HepG2 (cell line): ENCODE measurements around the gene CRKL. TPM values are rescaled to one million over a fixed set of nuclear protein-coding genes. Genes with fewer than 3 reads are reported as not detected.

Experiments
- ARNT2 ChIP-seq: sonication (generic); formaldehyde crosslinking; IDR thresholded peaks from 2 replicates; pipeline ENCODE4 v1.8.0; 2022; ENCODE audit warnings: mild to moderate bottlenecking, low read depth, missing genetic modification reagents, moderate library complexity
- KDM5A ChIP-seq: fragments of 200-600 bp; sonication (generic); IDR thresholded peaks from 2 replicates; pipeline ENCODE4 v1.7.0; 2018; ENCODE audit warnings: antibody characterized with exemption, mild to moderate bottlenecking, low read length, borderline replicate concordance
- NFE2L1 ChIP-seq: sonication (generic); formaldehyde crosslinking; IDR thresholded peaks from 2 replicates; pipeline ENCODE4 v1.4.0; 2020; ENCODE audit warnings: missing genetic modification reagents, mild to moderate bottlenecking, borderline replicate concordance
- PHF20 ChIP-seq: sonication (generic); formaldehyde crosslinking; IDR thresholded peaks from 2 replicates; pipeline ENCODE4 v1.5.0; 2020; ENCODE audit warnings: mild to moderate bottlenecking, missing genetic modification reagents
- RXRB ChIP-seq: IDR thresholded peaks from 2 replicates; pipeline ENCODE4 v1.6.1; 2016; ENCODE audit warnings: borderline replicate concordance, missing genetic modification reagents, missing compliant biosample characterization
- SNRNP70 ChIP-seq: fragments of 200-400 bp; formaldehyde crosslinking; IDR thresholded peaks from 2 replicates; pipeline ENCODE4 v1.6.1; 2017; ENCODE audit warnings: mild to moderate bottlenecking, low read depth, low read length, moderate library complexity
- SP140L ChIP-seq: sonication (generic); formaldehyde crosslinking; IDR thresholded peaks from 2 replicates; pipeline ENCODE4 v1.4.0; 2020; ENCODE audit warnings: missing genetic modification reagents, borderline replicate concordance
- TEAD3 ChIP-seq: optimal IDR thresholded peaks from 2 replicates; pipeline ENCODE3; 2016; ENCODE audit warnings: borderline replicate concordance
- TOPORS ChIP-seq: sonication (generic); formaldehyde crosslinking; IDR thresholded peaks from 2 replicates; pipeline ENCODE4 v1.8.0; 2023; ENCODE audit warnings: mild to moderate bottlenecking, missing genetic modification reagents
- ZBTB42 ChIP-seq: sonication (generic); formaldehyde crosslinking; IDR thresholded peaks from 2 replicates; pipeline ENCODE4 v1.5.0; 2020; ENCODE audit warnings: mild to moderate bottlenecking, missing genetic modification reagents
- ZFP62 ChIP-seq: sonication (generic); formaldehyde crosslinking; IDR thresholded peaks from 2 replicates; pipeline ENCODE4 v1.4.0; 2020; ENCODE audit warnings: missing genetic modification reagents
- ZNF263 ChIP-seq: sonication (generic); formaldehyde crosslinking; IDR thresholded peaks from 2 replicates; pipeline ENCODE4 v1.4.0; 2020; ENCODE audit warnings: missing genetic modification reagents
- ZNF879 ChIP-seq: sonication (generic); formaldehyde crosslinking; IDR thresholded peaks from 2 replicates; pipeline ENCODE4 v1.8.1; 2023; ENCODE audit warnings: missing genetic modification reagents
- polyA plus RNA-seq, 8 experiments: library from polyadenylated mRNA; depleted of rRNA in 3 of 8; stranded (reverse) in 7 of 8; unstranded in 1 of 8; fragments of >200 nt; fragmentation: Illumina TruSeq in 4 of 8; extraction: Trizol in 4 of 8; gene quantifications; 2 replicates each; pipeline versions ENCODE4 v1.2.1 to v1.2.3, GENCODE V29; 2011 to 2016; ENCODE audit warnings: low read depth in 4 of 8, missing spikeins in 1 of 8, mixed read lengths in 1 of 8; ENCODE audit not compliant: insufficient read depth in 1 of 8
- total RNA-seq, 5 experiments: library from RNA; depleted of rRNA; stranded (reverse); fragments of >200 nt; fragmentation: Illumina TruSeq; extraction: Trizol; gene quantifications; 2 replicates each; pipeline ENCODE4 v1.2.3, GENCODE V29; 2016; ENCODE audit warnings: low read depth in 1 of 5
- TF ChIP-seq, protein P1 (sequence below): sonication (generic); formaldehyde crosslinking; IDR thresholded peaks from 2 replicates; pipeline ENCODE4 v1.8.0; 2022; ENCODE audit warnings: mild to moderate bottlenecking, missing genetic modification reagents, moderate library complexity
- TF ChIP-seq, protein P2 (sequence below): sonication (generic); formaldehyde crosslinking; IDR thresholded peaks from 2 replicates; pipeline ENCODE4 v1.5.0; 2020; ENCODE audit warnings: missing genetic modification reagents, mild to moderate bottlenecking, borderline replicate concordance
- TF ChIP-seq, protein P3 (sequence below): sonication (generic); formaldehyde crosslinking; IDR thresholded peaks from 2 replicates; pipeline ENCODE4 v1.4.0; 2020; ENCODE audit warnings: mild to moderate bottlenecking, missing genetic modification reagents, borderline replicate concordance
- TF ChIP-seq, protein P4 (sequence below): sonication (generic); formaldehyde crosslinking; IDR thresholded peaks from 2 replicates; pipeline ENCODE4 v1.5.0; 2020; ENCODE audit warnings: mild to moderate bottlenecking, missing genetic modification reagents, borderline replicate concordance

The CRKL gene
- total and polyA plus RNA-seq, 2 of the 13 experiments (the other 11 are each of a cell fraction or from before 2014, with no cell fraction given), result 37.4 to 60.6 TPM

DNA sequence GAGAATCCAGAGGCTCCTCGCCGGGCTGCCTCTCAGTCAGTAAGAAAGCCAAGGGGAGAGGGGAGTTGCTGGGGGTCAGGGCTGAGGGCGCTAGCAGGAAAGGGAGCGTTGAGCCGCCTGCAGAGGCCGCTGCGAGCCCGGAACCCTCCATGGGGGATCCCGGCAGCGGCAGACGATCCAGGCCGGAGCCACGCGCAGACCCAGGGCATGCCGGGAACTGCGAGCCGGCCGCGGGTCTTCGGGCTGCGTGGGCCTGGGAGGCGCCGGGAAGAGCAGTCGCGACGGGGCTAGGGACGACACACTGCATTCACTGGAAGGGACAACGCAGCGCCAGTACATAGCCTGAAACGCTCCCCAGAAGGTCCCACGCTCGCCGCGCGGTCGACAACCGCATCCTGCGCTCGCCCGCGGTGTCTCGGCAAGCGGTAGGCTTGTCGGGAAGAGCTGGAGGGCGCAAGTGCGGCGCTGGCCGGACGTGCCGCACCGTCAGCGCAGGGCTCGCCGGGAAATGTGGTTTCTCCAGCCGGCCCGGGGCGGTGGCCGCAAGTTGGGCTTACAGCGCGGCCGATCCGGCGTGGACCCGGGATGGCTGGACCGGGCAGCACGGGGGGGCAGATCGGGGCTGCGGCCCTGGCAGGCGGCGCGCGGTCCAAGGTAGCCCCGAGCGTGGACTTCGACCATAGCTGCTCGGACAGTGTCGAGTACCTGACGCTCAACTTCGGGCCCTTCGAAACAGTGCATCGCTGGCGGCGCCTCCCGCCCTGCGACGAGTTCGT lies 64.8 kb downstream of the CRKL start, which contains the start of gene LZTR1 (continued):
- peak; percentile 64 for TF ChIP-seq RXRB (CRISPR knock-in tag)
- TF ChIP-seq SNRNP70, result no peak
- peak; percentile 88 for TF ChIP-seq PHF20 (CRISPR knock-in tag)
- TF ChIP-seq, protein P1, sequence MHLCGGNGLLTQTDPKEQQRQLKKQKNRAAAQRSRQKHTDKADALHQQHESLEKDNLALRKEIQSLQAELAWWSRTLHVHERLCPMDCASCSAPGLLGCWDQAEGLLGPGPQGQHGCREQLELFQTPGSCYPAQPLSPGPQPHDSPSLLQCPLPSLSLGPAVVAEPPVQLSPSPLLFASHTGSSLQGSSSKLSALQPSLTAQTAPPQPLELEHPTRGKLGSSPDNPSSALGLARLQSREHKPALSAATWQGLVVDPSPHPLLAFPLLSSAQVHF (CRISPR knock-in tag), result no peak
- TF ChIP-seq, protein P2, sequence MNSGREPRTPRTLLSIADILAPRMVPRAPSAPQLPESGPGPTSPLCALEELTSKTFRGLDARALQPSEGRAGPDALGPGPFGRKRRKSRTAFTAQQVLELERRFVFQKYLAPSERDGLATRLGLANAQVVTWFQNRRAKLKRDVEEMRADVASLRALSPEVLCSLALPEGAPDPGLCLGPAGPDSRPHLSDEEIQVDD (CRISPR knock-in tag), result peak; percentile 83; the same call in 1 of the 2 replicates
- no peak for TF ChIP-seq ZBTB42 (CRISPR knock-in tag)
- peak; percentile 94 for TF ChIP-seq TOPORS (CRISPR knock-in tag)
- peak; percentile 81; the same call in 1 of the 2 replicates for TF ChIP-seq ZNF879
- TF ChIP-seq SP140L (CRISPR knock-in tag), result 0 out of 2 replicates have a peak, but pooled peaks have one; percentile 44
- TF ChIP-seq TEAD3, result peak; percentile 88
- TF ChIP-seq, protein P3, sequence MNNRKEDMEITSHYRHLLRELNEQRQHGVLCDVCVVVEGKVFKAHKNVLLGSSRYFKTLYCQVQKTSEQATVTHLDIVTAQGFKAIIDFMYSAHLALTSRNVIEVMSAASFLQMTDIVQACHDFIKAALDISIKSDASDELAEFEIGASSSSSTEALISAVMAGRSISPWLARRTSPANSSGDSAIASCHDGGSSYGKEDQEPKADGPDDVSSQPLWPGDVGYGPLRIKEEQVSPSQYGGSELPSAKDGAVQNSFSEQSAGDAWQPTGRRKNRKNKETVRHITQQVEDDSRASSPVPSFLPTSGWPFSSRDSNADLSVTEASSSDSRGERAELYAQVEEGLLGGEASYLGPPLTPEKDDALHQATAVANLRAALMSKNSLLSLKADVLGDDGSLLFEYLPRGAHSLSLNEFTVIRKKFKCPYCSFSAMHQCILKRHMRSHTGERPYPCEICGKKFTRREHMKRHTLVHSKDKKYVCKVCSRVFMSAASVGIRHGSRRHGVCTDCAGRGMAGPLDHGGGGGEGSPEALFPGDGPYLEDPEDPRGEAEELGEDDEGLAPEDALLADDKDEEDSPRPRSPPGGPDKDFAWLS (CRISPR knock-in tag), result no peak
- no peak for TF ChIP-seq KDM5A
- TF ChIP-seq ARNT2 (CRISPR knock-in tag), result peak; percentile 93
- TF ChIP-seq ZFP62, result peak; percentile 86
- no peak for TF ChIP-seq NFE2L1 (CRISPR knock-in tag)
- TF ChIP-seq, protein P4, sequence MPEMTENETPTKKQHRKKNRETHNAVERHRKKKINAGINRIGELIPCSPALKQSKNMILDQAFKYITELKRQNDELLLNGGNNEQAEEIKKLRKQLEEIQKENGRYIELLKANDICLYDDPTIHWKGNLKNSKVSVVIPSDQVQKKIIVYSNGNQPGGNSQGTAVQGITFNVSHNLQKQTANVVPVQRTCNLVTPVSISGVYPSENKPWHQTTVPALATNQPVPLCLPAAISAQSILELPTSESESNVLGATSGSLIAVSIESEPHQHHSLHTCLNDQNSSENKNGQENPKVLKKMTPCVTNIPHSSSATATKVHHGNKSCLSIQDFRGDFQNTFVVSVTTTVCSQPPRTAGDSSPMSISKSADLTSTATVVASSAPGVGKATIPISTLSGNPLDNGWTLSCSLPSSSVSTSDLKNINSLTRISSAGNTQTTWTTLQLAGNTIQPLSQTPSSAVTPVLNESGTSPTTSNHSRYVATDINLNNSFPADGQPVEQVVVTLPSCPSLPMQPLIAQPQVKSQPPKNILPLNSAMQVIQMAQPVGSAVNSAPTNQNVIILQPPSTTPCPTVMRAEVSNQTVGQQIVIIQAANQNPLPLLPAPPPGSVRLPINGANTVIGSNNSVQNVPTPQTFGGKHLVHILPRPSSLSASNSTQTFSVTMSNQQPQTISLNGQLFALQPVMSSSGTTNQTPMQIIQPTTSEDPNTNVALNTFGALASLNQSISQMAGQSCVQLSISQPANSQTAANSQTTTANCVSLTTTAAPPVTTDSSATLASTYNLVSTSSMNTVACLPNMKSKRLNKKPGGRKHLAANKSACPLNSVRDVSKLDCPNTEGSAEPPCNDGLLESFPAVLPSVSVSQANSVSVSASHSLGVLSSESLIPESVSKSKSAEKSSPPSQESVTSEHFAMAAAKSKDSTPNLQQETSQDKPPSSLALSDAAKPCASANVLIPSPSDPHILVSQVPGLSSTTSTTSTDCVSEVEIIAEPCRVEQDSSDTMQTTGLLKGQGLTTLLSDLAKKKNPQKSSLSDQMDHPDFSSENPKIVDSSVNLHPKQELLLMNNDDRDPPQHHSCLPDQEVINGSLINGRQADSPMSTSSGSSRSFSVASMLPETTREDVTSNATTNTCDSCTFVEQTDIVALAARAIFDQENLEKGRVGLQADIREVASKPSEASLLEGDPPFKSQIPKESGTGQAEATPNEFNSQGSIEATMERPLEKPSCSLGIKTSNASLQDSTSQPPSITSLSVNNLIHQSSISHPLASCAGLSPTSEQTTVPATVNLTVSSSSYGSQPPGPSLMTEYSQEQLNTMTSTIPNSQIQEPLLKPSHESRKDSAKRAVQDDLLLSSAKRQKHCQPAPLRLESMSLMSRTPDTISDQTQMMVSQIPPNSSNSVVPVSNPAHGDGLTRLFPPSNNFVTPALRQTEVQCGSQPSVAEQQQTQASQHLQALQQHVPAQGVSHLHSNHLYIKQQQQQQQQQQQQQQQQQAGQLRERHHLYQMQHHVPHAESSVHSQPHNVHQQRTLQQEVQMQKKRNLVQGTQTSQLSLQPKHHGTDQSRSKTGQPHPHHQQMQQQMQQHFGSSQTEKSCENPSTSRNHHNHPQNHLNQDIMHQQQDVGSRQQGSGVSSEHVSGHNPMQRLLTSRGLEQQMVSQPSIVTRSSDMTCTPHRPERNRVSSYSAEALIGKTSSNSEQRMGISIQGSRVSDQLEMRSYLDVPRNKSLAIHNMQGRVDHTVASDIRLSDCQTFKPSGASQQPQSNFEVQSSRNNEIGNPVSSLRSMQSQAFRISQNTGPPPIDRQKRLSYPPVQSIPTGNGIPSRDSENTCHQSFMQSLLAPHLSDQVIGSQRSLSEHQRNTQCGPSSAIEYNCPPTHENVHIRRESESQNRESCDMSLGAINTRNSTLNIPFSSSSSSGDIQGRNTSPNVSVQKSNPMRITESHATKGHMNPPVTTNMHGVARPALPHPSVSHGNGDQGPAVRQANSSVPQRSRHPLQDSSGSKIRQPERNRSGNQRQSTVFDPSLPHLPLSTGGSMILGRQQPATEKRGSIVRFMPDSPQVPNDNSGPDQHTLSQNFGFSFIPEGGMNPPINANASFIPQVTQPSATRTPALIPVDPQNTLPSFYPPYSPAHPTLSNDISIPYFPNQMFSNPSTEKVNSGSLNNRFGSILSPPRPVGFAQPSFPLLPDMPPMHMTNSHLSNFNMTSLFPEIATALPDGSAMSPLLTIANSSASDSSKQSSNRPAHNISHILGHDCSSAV (CRISPR knock-in tag), result no peak; the same call in 1 of the 2 replicates
- TF ChIP-seq ZNF263 (CRISPR knock-in tag), result peak; percentile 70
